PC-3 (cell line): ENCODE results near the gene UBAP1L.

Experiments
- EZH2 ChIP-seq: fragments of 300-600 bp; sonication (generic); IDR thresholded peaks from one replicate; pipeline ENCODE4 v1.6.1; 2017; ENCODE audit warnings: antibody characterized with exemption, mild to moderate bottlenecking, low read length; ENCODE audit not compliant: unreplicated experiment
- TF ChIP-seq, protein P1 (sequence below): fragments of 300-600 bp; sonication (generic); conservative IDR thresholded peaks from 2 replicates; pipeline ENCODE4 v1.5.1; 2017; ENCODE audit warnings: antibody characterized with exemption, low read depth, mild to moderate bottlenecking, low read length

DNA sequence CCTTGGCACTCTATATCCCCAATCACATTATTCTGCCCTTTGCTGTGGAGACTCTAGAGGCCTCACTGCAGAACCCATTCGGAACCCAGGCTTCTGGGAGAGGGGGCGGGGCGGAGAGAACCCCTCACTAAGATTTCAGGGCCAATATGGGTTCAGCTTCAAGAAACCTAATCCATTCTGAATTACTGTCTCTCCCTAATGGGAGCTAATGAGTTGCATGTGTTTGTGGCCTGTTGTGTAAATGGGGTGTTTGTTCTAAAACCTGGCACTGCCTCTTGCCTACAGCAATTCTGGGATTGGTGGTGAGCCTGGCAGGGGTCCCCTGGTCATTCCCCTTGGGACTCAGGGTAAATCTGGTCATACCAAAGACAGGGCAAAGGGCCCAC is 46.6 kb downstream of the UBAP1L start:
- TF ChIP-seq, protein P1, sequence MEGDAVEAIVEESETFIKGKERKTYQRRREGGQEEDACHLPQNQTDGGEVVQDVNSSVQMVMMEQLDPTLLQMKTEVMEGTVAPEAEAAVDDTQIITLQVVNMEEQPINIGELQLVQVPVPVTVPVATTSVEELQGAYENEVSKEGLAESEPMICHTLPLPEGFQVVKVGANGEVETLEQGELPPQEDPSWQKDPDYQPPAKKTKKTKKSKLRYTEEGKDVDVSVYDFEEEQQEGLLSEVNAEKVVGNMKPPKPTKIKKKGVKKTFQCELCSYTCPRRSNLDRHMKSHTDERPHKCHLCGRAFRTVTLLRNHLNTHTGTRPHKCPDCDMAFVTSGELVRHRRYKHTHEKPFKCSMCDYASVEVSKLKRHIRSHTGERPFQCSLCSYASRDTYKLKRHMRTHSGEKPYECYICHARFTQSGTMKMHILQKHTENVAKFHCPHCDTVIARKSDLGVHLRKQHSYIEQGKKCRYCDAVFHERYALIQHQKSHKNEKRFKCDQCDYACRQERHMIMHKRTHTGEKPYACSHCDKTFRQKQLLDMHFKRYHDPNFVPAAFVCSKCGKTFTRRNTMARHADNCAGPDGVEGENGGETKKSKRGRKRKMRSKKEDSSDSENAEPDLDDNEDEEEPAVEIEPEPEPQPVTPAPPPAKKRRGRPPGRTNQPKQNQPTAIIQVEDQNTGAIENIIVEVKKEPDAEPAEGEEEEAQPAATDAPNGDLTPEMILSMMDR, result no peak
- no peak for TF ChIP-seq EZH2
